ENCODE data around the gene NACC2. TPM values are rescaled to one million over a fixed set of nuclear protein-coding genes. Genes with fewer than 3 reads are reported as not detected.

NACC2 gene
- total and polyA plus RNA-seq, 9 donors = 6.8 to 11.7 (median 9.3) TPM

- H3K27me3 ChIP-seq (ENCODE audit: control insufficient read depth, insufficient read depth, low read length) = peaks cover 5% of the 10 kb centered on the region
- no peaks in the 10 kb centered on the region for H3K36me3 ChIP-seq (ENCODE audit: control insufficient read depth, insufficient read depth, low read length)
- H3K4me1 ChIP-seq (ENCODE audit: control insufficient read depth, insufficient read depth, low read length) = peaks cover 18% of the 10 kb centered on the region
- DNase-seq = peak; percentile 46
- peak overlapping the region; percentile 60 for H3K27ac ChIP-seq (ENCODE audit: low read length)
- H3K4me3 ChIP-seq (ENCODE audit: low read length) = peak overlapping the region; percentile 75
- WGBS (ENCODE audit: insufficient coverage) = under 1% methylated on average over 62 of the region's 74 CpGs
- H3K9me3 ChIP-seq (replicated peaks; ENCODE audit: control insufficient read depth, low read depth, low read length) = no peaks in the 10 kb centered on the region
Observed at GRCh38 chr9:135960411-135961276, 134.4 kb downstream of the NACC2 start.

GRCh38 chr9:135959814-135960213 is 135.3 kb downstream of the NACC2 start:
- Histone ChIP-seq H3K36me3 (ENCODE audit: control insufficient read depth, insufficient read depth, low read length) (peaks cover 3% of the 10 kb centered on the region), H3K27ac (ENCODE audit: low read length) (peak overlapping the region; percentile 60), H3K4me1 (ENCODE audit: control insufficient read depth, insufficient read depth, low read length) (peaks cover 18% of the 10 kb centered on the region), H3K27me3 (ENCODE audit: control insufficient read depth, insufficient read depth, low read length) (peaks cover 5% of the 10 kb centered on the region), H3K9me3 (replicated peaks; ENCODE audit: control insufficient read depth, low read depth, low read length) (no peaks in the 10 kb centered on the region), H3K4me3 (ENCODE audit: low read length) (peak overlapping the region; percentile 75)
- 46% methylated on average over 9 of the region's 9 CpGs for WGBS (ENCODE audit: insufficient coverage)
- no peak for DNase-seq

- H3K4me1 ChIP-seq (ENCODE audit: control insufficient read depth, insufficient read depth, low read length) = peaks cover 18% of the 10 kb centered on the region
- WGBS (ENCODE audit: insufficient coverage) = 83% methylated on average over 1 of the region's 12 CpGs
Observed at GRCh38 chr9:135958485-135958884, 136.6 kb downstream of the NACC2 start.

GRCh38 chr9:135957431-135957830 is 137.7 kb downstream of the NACC2 start:
- peaks cover 24% of the 10 kb centered on the region for H3K4me1 ChIP-seq (ENCODE audit: control insufficient read depth, insufficient read depth, low read length)
- no peak overlapping the region for H3K4me3 ChIP-seq (ENCODE audit: low read length)
- DNase-seq = no peak
- peaks cover 22% of the 10 kb centered on the region for H3K36me3 ChIP-seq (ENCODE audit: control insufficient read depth, insufficient read depth, low read length)
- no peak overlapping the region for H3K27ac ChIP-seq (ENCODE audit: low read length)
- 87% methylated on average over 6 of the region's 9 CpGs for WGBS (ENCODE audit: insufficient coverage)
- no peaks in the 10 kb centered on the region for H3K27me3 ChIP-seq (ENCODE audit: control insufficient read depth, insufficient read depth, low read length)
- H3K9me3 ChIP-seq (replicated peaks; ENCODE audit: control insufficient read depth, low read depth, low read length) = no peaks in the 10 kb centered on the region

More at GRCh38 chr9:135958485-135958884, 136.6 kb downstream of the NACC2 start:
- H3K4me3 ChIP-seq (ENCODE audit: low read length) = no peak overlapping the region
- peak; percentile 57 for DNase-seq
- H3K9me3 ChIP-seq (replicated peaks; ENCODE audit: control insufficient read depth, low read depth, low read length) = no peaks in the 10 kb centered on the region
- H3K36me3 ChIP-seq (ENCODE audit: control insufficient read depth, insufficient read depth, low read length) = peaks cover 13% of the 10 kb centered on the region
- H3K27ac ChIP-seq (ENCODE audit: low read length) = no peak overlapping the region
- H3K27me3 ChIP-seq (ENCODE audit: control insufficient read depth, insufficient read depth, low read length) = peaks cover 3% of the 10 kb centered on the region

GRCh38 chr9:135956802-135957174 is 138.3 kb downstream of the NACC2 start:
- no peaks in the 10 kb centered on the region for H3K9me3 ChIP-seq (replicated peaks; ENCODE audit: control insufficient read depth, low read depth, low read length)
- no peak for DNase-seq
- H3K36me3 ChIP-seq (ENCODE audit: control insufficient read depth, insufficient read depth, low read length) = peaks cover 24% of the 10 kb centered on the region
- no peak overlapping the region for H3K4me3 ChIP-seq (ENCODE audit: low read length)
- peaks cover 29% of the 10 kb centered on the region for H3K4me1 ChIP-seq (ENCODE audit: control insufficient read depth, insufficient read depth, low read length)
- 83% methylated on average over 6 of the region's 8 CpGs for WGBS (ENCODE audit: insufficient coverage)
- no peaks in the 10 kb centered on the region for H3K27me3 ChIP-seq (ENCODE audit: control insufficient read depth, insufficient read depth, low read length)
- H3K27ac ChIP-seq (ENCODE audit: low read length) = peak overlapping the region; percentile 6

Other genes starting within 250 kb of the NACC2 start
- 27.0 TPM for gene CAMSAP1, start 187.7 kb downstream of the NACC2 start, total RNA-seq
- 10 to 100 TPM; 19.4 to 27.9 (median 23.1) TPM for gene CAMSAP1, start 187.7 kb downstream of the NACC2 start, polyA plus RNA-seq (ENCODE audit: insufficient read depth in 1 of 8, insufficient read length in 8 of 8, low replicate concordance in 1 of 8)
- gene UBAC1, start 133.9 kb downstream of the NACC2 start, total RNA-seq = 51.8 TPM
- 10 to 100 TPM; 34.1 to 48.3 (median 39.6) TPM for gene UBAC1, start 133.9 kb downstream of the NACC2 start, polyA plus RNA-seq (ENCODE audit: insufficient read depth in 1 of 8, insufficient read length in 8 of 8, low replicate concordance in 1 of 8)
- 22.7 TPM for gene TMEM250, start 23.6 kb upstream of the NACC2 start, total RNA-seq
- gene TMEM250, start 23.6 kb upstream of the NACC2 start, polyA plus RNA-seq (ENCODE audit: insufficient read depth in 1 of 8, insufficient read length in 8 of 8, low replicate concordance in 1 of 8) = 10 to 100 TPM; 19.7 to 27.9 (median 23.0) TPM
- gene LHX3, start 109.8 kb upstream of the NACC2 start, total RNA-seq = not detected
- gene LHX3, start 109.8 kb upstream of the NACC2 start, polyA plus RNA-seq (ENCODE audit: insufficient read depth in 1 of 8, insufficient read length in 8 of 8, low replicate concordance in 1 of 8) = under 1 TPM in 1 of 8 donors, not detected in 7; 0.24 TPM
- gene QSOX2, start 150.5 kb upstream of the NACC2 start, total RNA-seq = 4.1 TPM
- gene QSOX2, start 150.5 kb upstream of the NACC2 start, polyA plus RNA-seq (ENCODE audit: insufficient read depth in 1 of 8, insufficient read length in 8 of 8, low replicate concordance in 1 of 8) = 10 to 100 TPM in 3 of 8 donors, 1 to 10 TPM in 5; 7.0 to 11.8 (median 8.7) TPM
- gene CCDC187, start 208.8 kb upstream of the NACC2 start, total RNA-seq = 0.04 TPM
- under 1 TPM; 0.01 to 0.16 (median 0.08) TPM for gene CCDC187, start 208.8 kb upstream of the NACC2 start, polyA plus RNA-seq (ENCODE audit: insufficient read depth in 1 of 8, insufficient read length in 8 of 8, low replicate concordance in 1 of 8)
- gene GPSM1, start 232.2 kb upstream of the NACC2 start, total RNA-seq = 25.1 TPM
- 10 to 100 TPM; 22.8 to 36.0 (median 27.3) TPM for gene GPSM1, start 232.2 kb upstream of the NACC2 start, polyA plus RNA-seq (ENCODE audit: insufficient read depth in 1 of 8, insufficient read length in 8 of 8, low replicate concordance in 1 of 8)